Non-pigmented ciliary epithelial cell (primary cell): Measurements from ENCODE around the gene GGACT.
"Not testable (repeated sequence)": the region's sequence is repeated elsewhere in the genome, so short reads cannot be mapped to it uniquely, and the experiment has no call there.

Experiments
- DNase-seq: peaks from one replicate; pipeline ENCODE4 v3.0.0-alpha.2; 2010; ENCODE audit warnings: low read depth

GGACT gene

GRCh38 chr13:100528820-100529219, 59.8 kb downstream of the GGACT start:
- no peak for DNase-seq

GRCh38 chr13:100528353-100528752, 60.2 kb downstream of the GGACT start:
- DNase-seq: no peak

- no peak for DNase-seq
These were observed 60.9 kb downstream of the GGACT start for GRCh38 chr13:100527644-100528043.

- no peak for DNase-seq
These were observed 62.1 kb downstream of the GGACT start for GRCh38 chr13:100526318-100527000.

GRCh38 chr13:100525453-100526317, 62.9 kb downstream of the GGACT start:
- no peak for DNase-seq

- not testable (repeated sequence) for DNase-seq
These were observed 63.9 kb downstream of the GGACT start for GRCh38 chr13:100524688-100525087.

- DNase-seq: no peak
These were observed 64.6 kb downstream of the GGACT start for GRCh38 chr13:100523981-100524386.

- DNase-seq: no peak
These were observed 65.2 kb downstream of the GGACT start for GRCh38 chr13:100523411-100523810.

- DNase-seq: no peak
These were observed 65.8 kb downstream of the GGACT start for GRCh38 chr13:100522618-100523309.

- DNase-seq: no peak
These were observed 66.6 kb downstream of the GGACT start for GRCh38 chr13:100521851-100522617.

GRCh38 chr13:100520936-100521850, 67.4 kb downstream of the GGACT start:
- no peak for DNase-seq

GRCh38 chr13:100519626-100520025, 69.0 kb downstream of the GGACT start:
- DNase-seq: no peak

- DNase-seq: no peak
These were observed 70.1 kb downstream of the GGACT start for GRCh38 chr13:100518394-100519062.

GRCh38 chr13:100517728-100518127, 70.9 kb downstream of the GGACT start:
- DNase-seq: no peak

- DNase-seq: no peak
These were observed 71.5 kb downstream of the GGACT start for GRCh38 chr13:100517135-100517534.

- DNase-seq: no peak
These were observed 73.2 kb downstream of the GGACT start for GRCh38 chr13:100515410-100515800.

GRCh38 chr13:100514788-100515409, 73.7 kb downstream of the GGACT start:
- no peak for DNase-seq

GRCh38 chr13:100513987-100514670, 74.5 kb downstream of the GGACT start:
- no peak for DNase-seq

- DNase-seq: no peak
These were observed 75.4 kb downstream of the GGACT start for GRCh38 chr13:100513171-100513570.
